ENCODE measurements around the gene PAH. TPM values are rescaled to one million over a fixed set of nuclear protein-coding genes. Genes with fewer than 3 reads are reported as not detected.

Gene PAH
- total and polyA plus RNA-seq, 2 of the 4 experiments (the other 2 are of a cell fraction), result not detected

- H4K5ac ChIP-seq (ENCODE audit: low read depth, low read length), result no peak overlapping the region
- intact Hi-C loops (cut with micrococcal nuclease), result no loop called here
- WGBS, 2 experiments (ENCODE audit: extremely low coverage in 2 of 2, insufficient read length in 1 of 2), result 2% methylated on average over 15 of the region's 38 CpGs; no CpG with 5 or more reads in 1 of the 2 experiments
Measured at GRCh38 chr12:102965281-102966155, 48.5 kb upstream of the PAH start.

More at GRCh38 chr12:102965281-102966155, 48.5 kb upstream of the PAH start:
- Histone ChIP-seq H3K79me1 (ENCODE audit: low read depth in 1 of 2, low read length in 2 of 2) (no peaks in the 10 kb centered on the region), H3K4ac (ENCODE audit: low read depth, low read length) (no peak overlapping the region), H3K27ac (ENCODE audit: insufficient read depth, low read length) (no peak overlapping the region), H2BK120ac (ENCODE audit: low read depth, low read length) (no peak overlapping the region), H2AK9ac (replicated peaks; ENCODE audit: low read depth, low read length, poor library complexity) (no peak overlapping the region), H2AFZ (replicated peaks; ENCODE audit: low read length, poor library complexity) (no peak overlapping the region), H3K27me3 (ENCODE audit: control insufficient read depth, insufficient read depth, low read length) (peaks cover 22% of the 10 kb centered on the region), H3K18ac (ENCODE audit: low read depth, low read length) (no peak overlapping the region), H3K56ac (ENCODE audit: extremely low read depth, insufficient read depth, low read length) (no peak overlapping the region), H4K8ac (ENCODE audit: low read depth in 2 of 2, low read length in 2 of 2) (no peak overlapping the region), H4K91ac (ENCODE audit: insufficient read depth, low read depth, low read length) (no peak overlapping the region), H3K9me3 (ENCODE audit: control insufficient read depth, insufficient read depth, low read length) (no peaks in the 10 kb centered on the region), H2BK15ac (ENCODE audit: low read depth, low read length) (no peak overlapping the region), H3K9ac (ENCODE audit: low read depth, low read length) (no peak overlapping the region), H2BK5ac (ENCODE audit: low read depth, low read length, poor library complexity, severe bottlenecking) (no peak overlapping the region), H4K20me1 (ENCODE audit: insufficient read depth, low read length) (no peaks in the 10 kb centered on the region), H3K4me3 (ENCODE audit: insufficient read depth, low read depth, low read length) (no peak overlapping the region), H2AK5ac (ENCODE audit: low read depth, low read length) (no peak overlapping the region), H3K4me1 (ENCODE audit: control insufficient read depth, insufficient read depth, low read length) (no peaks in the 10 kb centered on the region), H2BK20ac (ENCODE audit: low read depth, low read length) (no peak overlapping the region), H3K9me1 (ENCODE audit: insufficient read depth, low read length) (no peaks in the 10 kb centered on the region), H3K4me2 (ENCODE audit: low read depth, low read length) (no peak overlapping the region), H3K23ac (ENCODE audit: low read depth, low read length) (no peak overlapping the region), H3K36me3 (ENCODE audit: control insufficient read depth, insufficient read depth, low read length) (no peaks in the 10 kb centered on the region), H3K14ac (replicated peaks; ENCODE audit: low read depth, low read length) (no peak overlapping the region)
- DNase-seq (no peak), ATAC-seq (ENCODE audit: low read depth) (no peak)
- in situ Hi-C loops (cut with MboI; ENCODE audit: low sequenced_read_pairs), result no loop called here
- ChIA-PET CTCF (no interaction called here), POLR2A (ENCODE audit: unreplicated experiment) (no interaction called here)
- TF ChIP-seq NFE2L2 (IDR thresholded peaks at IDR 0.05; ENCODE audit: low read depth, low read length) (no peak), FOS (IDR thresholded peaks at IDR 0.05; ENCODE audit: low read depth, low read length) (no peak), CHD1 (IDR thresholded peaks at IDR 0.05; ENCODE audit: low read depth, low read length) (no peak), RFX5 (IDR thresholded peaks at IDR 0.05; ENCODE audit: low read depth, low read length) (no peak), RAD21 (IDR thresholded peaks at IDR 0.05; ENCODE audit: low read length) (no peak), ELK1 (IDR thresholded peaks at IDR 0.05; ENCODE audit: borderline replicate concordance, low read depth, low read length) (no peak), MAZ (IDR thresholded peaks at IDR 0.05; ENCODE audit: borderline replicate concordance, low read depth, low read length) (no peak), SMC3 (IDR thresholded peaks at IDR 0.05; ENCODE audit: low read depth, low read length) (no peak)
- BruUV-seq (replicated peaks), result no TSS peak
- dilution Hi-C loops (cut with HindIII; ENCODE audit: low sequenced_read_pairs, unreplicated experiment), result no loop called here

Measured in IMR-90 (cell line).